H1 (cell line): ENCODE measurements around the gene NOB1. TPM values are rescaled to one million over a fixed set of nuclear protein-coding genes. Genes with fewer than 3 reads are reported as not detected.

Experiments
- BACH1 ChIP-seq: IDR thresholded peaks from 2 replicates; pipeline ENCODE4 v1.6.1; 2012; ENCODE audit warnings: low read length, improper control_type of control experiment
- BCL11A ChIP-seq, 2 experiments: IDR thresholded peaks; one replicate each; pipeline ENCODE4 v1.6.1; 2011; ENCODE audit warnings: low read depth in 2 of 2, low read length in 2 of 2, mild to moderate bottlenecking in 2 of 2
- EGR1 ChIP-seq: IDR thresholded peaks from 2 replicates; pipeline ENCODE4 v1.6.1; 2011; ENCODE audit warnings: low read depth, low read length, borderline replicate concordance
- GABPA ChIP-seq: IDR thresholded peaks from 2 replicates; pipeline ENCODE4 v1.6.1; 2011; ENCODE audit warnings: mild to moderate bottlenecking, low read length, moderate library complexity, borderline replicate concordance; ENCODE audit not compliant: insufficient read depth
- RNF2 ChIP-seq: fragments of 200-900, 300-1000 bp; sonication (generic); IDR thresholded peaks from 2 replicates; pipeline ENCODE4 v1.7.1; 2016; ENCODE audit warnings: borderline replicate concordance, low read depth, mild to moderate bottlenecking, antibody characterized with exemption, low read length; ENCODE audit not compliant: poor library complexity, severe bottlenecking; ENCODE audit errors: missing control alignments
- RXRA ChIP-seq: IDR thresholded peaks from 2 replicates; pipeline ENCODE4 v1.6.1; 2011; ENCODE audit warnings: low read depth, mild to moderate bottlenecking, low read length, moderate library complexity; ENCODE audit not compliant: insufficient read depth
- SIN3A ChIP-seq, 2 experiments: IDR thresholded peaks in 1 of 2; conservative IDR thresholded peaks in 1 of 2; 2 replicates each; pipeline ENCODE4 v1.6.1; 2011 to 2012; ENCODE audit warnings: low read length in 2 of 2, improper control_type of control experiment in 1 of 2, low read depth in 1 of 2, mild to moderate bottlenecking in 1 of 2
- SP1 ChIP-seq: IDR thresholded peaks from 2 replicates; pipeline ENCODE4 v1.6.1; 2011; ENCODE audit warnings: low read depth, low read length
- TAF7 ChIP-seq: optimal IDR thresholded peaks from 2 replicates; pipeline ENCODE3; 2011; ENCODE audit warnings: low read depth, mild to moderate bottlenecking, inconsistent platforms, low read length, moderate library complexity, borderline replicate concordance
- ZNF274 ChIP-seq: IDR thresholded peaks from 2 replicates; pipeline ENCODE4 v1.7.0; 2012; ENCODE audit warnings: low read length, borderline replicate concordance; ENCODE audit errors: extremely low read depth
- polyA plus RNA-seq, 7 experiments: library from polyadenylated mRNA; depleted of rRNA in 3 of 7; stranded (reverse) in 5 of 7; unstranded in 2 of 7; fragments of >200 nt in 5 of 7; fragments of 200-250 nt in 2 of 7; gene quantifications; 1 replicate in 5 of 7; 2 replicates in 1 of 7; 4 replicates in 1 of 7; pipeline versions ENCODE4 v1.2.1 to v1.2.3, GENCODE V29; 2011 to 2013; ENCODE audit warnings: missing spikeins in 2 of 7, mixed read lengths in 2 of 7
- total RNA-seq: library from RNA; stranded (reverse); fragmentation: NEBNext Ultra II Directional; extraction: Animal tissue kit (Norgen Biotek cat#: 25700); gene quantifications from 2 replicates; pipeline ENCODE4 v1.2.1, GENCODE V29; 2021
- TF ChIP-seq, protein P1 (sequence below): fragments of 300-600 bp; sonication (generic); IDR thresholded peaks from 2 replicates; pipeline ENCODE4 v1.7.1; 2012; ENCODE audit warnings: low read length, moderate library complexity, mild to moderate bottlenecking, inconsistent platforms; ENCODE audit not compliant: insufficient replicate concordance

Gene NOB1
- total and polyA plus RNA-seq, 2 of the 8 experiments (the other 6 are each of a cell fraction or from before 2014, with no cell fraction given): 88.2 to 108 TPM

DNA sequence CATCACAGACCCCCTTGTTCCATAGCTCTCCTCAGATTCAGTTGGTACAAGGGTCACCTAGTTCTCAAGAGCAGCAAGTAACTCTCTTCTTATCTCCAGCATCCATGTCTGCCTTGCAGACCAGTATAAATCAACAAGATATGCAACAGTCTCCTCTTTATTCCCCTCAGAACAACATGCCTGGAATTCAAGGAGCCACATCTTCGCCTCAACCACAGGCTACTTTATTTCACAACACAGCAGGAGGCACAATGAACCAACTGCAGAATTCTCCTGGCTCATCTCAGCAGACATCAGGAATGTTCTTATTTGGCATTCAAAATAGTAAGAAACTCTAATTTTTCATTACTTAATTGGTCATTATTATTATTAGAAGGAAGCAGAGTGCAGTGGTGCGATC, 60.8 kb downstream of the NOB1 start (continued):
- TF ChIP-seq, protein P1, sequence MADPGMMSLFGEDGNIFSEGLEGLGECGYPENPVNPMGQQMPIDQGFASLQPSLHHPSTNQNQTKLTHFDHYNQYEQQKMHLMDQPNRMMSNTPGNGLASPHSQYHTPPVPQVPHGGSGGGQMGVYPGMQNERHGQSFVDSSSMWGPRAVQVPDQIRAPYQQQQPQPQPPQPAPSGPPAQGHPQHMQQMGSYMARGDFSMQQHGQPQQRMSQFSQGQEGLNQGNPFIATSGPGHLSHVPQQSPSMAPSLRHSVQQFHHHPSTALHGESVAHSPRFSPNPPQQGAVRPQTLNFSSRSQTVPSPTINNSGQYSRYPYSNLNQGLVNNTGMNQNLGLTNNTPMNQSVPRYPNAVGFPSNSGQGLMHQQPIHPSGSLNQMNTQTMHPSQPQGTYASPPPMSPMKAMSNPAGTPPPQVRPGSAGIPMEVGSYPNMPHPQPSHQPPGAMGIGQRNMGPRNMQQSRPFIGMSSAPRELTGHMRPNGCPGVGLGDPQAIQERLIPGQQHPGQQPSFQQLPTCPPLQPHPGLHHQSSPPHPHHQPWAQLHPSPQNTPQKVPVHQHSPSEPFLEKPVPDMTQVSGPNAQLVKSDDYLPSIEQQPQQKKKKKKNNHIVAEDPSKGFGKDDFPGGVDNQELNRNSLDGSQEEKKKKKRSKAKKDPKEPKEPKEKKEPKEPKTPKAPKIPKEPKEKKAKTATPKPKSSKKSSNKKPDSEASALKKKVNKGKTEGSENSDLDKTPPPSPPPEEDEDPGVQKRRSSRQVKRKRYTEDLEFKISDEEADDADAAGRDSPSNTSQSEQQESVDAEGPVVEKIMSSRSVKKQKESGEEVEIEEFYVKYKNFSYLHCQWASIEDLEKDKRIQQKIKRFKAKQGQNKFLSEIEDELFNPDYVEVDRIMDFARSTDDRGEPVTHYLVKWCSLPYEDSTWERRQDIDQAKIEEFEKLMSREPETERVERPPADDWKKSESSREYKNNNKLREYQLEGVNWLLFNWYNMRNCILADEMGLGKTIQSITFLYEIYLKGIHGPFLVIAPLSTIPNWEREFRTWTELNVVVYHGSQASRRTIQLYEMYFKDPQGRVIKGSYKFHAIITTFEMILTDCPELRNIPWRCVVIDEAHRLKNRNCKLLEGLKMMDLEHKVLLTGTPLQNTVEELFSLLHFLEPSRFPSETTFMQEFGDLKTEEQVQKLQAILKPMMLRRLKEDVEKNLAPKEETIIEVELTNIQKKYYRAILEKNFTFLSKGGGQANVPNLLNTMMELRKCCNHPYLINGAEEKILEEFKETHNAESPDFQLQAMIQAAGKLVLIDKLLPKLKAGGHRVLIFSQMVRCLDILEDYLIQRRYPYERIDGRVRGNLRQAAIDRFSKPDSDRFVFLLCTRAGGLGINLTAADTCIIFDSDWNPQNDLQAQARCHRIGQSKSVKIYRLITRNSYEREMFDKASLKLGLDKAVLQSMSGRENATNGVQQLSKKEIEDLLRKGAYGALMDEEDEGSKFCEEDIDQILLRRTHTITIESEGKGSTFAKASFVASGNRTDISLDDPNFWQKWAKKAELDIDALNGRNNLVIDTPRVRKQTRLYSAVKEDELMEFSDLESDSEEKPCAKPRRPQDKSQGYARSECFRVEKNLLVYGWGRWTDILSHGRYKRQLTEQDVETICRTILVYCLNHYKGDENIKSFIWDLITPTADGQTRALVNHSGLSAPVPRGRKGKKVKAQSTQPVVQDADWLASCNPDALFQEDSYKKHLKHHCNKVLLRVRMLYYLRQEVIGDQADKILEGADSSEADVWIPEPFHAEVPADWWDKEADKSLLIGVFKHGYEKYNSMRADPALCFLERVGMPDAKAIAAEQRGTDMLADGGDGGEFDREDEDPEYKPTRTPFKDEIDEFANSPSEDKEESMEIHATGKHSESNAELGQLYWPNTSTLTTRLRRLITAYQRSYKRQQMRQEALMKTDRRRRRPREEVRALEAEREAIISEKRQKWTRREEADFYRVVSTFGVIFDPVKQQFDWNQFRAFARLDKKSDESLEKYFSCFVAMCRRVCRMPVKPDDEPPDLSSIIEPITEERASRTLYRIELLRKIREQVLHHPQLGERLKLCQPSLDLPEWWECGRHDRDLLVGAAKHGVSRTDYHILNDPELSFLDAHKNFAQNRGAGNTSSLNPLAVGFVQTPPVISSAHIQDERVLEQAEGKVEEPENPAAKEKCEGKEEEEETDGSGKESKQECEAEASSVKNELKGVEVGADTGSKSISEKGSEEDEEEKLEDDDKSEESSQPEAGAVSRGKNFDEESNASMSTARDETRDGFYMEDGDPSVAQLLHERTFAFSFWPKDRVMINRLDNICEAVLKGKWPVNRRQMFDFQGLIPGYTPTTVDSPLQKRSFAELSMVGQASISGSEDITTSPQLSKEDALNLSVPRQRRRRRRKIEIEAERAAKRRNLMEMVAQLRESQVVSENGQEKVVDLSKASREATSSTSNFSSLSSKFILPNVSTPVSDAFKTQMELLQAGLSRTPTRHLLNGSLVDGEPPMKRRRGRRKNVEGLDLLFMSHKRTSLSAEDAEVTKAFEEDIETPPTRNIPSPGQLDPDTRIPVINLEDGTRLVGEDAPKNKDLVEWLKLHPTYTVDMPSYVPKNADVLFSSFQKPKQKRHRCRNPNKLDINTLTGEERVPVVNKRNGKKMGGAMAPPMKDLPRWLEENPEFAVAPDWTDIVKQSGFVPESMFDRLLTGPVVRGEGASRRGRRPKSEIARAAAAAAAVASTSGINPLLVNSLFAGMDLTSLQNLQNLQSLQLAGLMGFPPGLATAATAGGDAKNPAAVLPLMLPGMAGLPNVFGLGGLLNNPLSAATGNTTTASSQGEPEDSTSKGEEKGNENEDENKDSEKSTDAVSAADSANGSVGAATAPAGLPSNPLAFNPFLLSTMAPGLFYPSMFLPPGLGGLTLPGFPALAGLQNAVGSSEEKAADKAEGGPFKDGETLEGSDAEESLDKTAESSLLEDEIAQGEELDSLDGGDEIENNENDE: no peak
- TF ChIP-seq SIN3A (conservative IDR thresholded peaks at IDR 0.05 in 1 of 2, IDR thresholded peaks at IDR 0.05 in 1 of 2; ENCODE audit: low read depth in 1 of 2, low read length in 2 of 2): no peak
- TF ChIP-seq BCL11A (IDR thresholded peaks at IDR 0.05; ENCODE audit: low read depth in 2 of 2, low read length in 2 of 2): no peak
- TF ChIP-seq TAF7: no peak
- TF ChIP-seq GABPA: no peak
- no peak for TF ChIP-seq ZNF274
- no peak for TF ChIP-seq EGR1
- TF ChIP-seq RNF2: no peak
- TF ChIP-seq BACH1: no peak
- no peak for TF ChIP-seq SP1
- TF ChIP-seq RXRA: no peak
